HG02852 (cell line): ENCODE measurements around the gene CASZ1.

ENCODE experiments used
- ATAC-seq: cut with Tn5 transposase; IDR thresholded peaks from one replicate; pipeline ENCODE4 v1.9.1; 2021; ENCODE audit warnings: mild to moderate bottlenecking, moderate library complexity; ENCODE audit not compliant: unreplicated experiment

CASZ1 gene

DNA sequence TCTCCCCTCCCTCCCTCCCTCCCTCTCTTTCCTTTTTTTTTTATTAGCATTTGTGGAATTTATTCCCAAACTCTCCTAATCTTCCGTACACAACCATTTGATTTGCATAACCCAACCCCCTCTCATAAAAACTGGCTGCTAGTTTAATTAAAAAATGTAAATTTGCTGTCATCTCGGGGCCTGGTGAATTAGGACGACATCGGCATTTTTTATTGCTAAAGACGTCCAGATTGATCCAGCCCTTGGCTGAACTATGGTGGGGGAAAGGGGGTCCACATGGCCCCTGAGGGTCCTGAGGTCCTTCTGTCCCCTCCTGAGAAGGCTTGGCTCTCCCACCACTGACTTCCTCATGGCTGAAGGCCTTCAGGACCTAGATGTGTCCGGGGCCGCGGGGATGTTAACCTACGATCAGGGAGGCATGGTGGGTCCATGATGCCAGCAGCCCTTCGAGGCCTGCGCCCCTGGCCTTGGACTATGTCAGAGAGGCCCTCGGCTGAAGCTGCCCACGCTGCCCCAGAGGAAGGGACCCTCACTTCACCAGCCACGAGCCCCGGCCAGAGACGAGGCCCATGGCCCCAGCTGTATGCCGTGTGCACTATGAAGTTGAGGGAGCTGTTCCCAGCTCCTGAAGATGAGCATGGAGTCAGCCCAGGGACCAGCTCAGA lies 105.2 kb downstream of the CASZ1 start:
- ATAC-seq, result no peak

DNA sequence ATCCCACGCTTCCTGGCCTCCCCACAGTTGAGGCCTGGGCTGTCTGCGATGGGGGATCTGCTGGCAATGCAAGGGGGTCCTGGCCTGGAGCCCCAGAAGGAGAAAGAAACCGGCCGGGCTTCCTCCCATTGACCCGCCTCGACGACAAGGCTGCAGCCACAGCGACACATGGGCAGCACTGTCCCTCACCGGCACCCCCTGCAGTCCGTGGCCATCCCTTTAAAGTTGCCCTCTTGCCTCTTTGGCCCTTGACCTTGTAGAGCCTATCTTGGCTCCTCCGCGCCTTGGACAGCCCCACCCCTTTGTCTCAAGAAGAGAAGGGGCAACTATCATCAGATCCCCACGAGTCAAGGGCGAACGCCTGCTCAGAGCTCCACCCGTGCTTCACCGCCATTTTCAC lies 106.0 kb downstream of the CASZ1 start:
- ATAC-seq, result no peak

DNA sequence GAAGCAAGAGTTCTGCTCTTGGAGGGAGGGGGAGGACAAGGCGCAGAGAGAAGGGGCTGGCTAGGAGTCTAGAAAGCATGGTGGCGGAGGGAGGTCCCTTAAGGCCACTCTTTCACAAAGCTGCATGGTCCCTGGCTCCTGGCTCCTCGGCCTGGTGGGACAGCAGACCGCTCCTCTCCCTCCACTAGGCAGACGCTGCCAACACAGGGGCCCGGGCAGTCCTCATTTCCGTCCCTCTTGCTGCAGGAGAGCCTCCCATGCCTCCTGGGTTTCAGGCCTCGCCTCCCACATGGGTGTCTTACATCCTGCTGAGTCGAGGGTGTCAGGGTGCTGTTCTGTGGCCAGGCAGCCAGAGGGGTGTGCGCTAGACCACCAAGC lies 108.0 kb downstream of the CASZ1 start:
- ATAC-seq, result no peak

DNA sequence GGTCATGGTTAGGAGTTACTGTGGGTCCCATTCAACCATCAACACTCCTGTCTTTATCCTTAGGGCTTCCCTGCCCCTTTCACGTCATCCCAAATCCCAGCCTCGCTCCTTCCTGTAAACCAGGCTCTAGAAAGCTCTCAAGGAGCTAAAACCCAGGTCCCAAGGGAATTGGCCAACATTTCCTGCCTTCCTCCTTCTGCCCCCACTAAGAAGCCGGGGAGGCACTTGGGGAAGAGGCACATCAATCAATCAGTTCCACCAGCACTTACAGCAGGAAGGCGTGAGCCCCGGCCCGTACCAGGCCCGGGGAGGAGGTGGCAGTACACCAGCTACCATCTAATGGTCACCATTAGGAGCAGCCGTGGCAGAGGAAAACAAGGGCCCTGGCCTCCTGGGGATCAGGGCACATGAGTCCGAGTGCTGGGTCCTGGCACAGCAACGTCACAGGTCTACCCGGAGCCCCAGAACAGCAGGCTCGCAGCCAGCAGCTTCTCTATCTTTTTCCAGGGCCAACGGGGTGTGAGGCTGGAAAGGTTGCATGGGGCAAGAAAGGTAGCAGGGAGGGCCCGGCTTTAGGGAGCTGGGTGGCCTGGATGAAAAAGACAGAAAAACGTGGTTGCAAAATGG lies 108.6 kb downstream of the CASZ1 start:
- no peak for ATAC-seq

DNA sequence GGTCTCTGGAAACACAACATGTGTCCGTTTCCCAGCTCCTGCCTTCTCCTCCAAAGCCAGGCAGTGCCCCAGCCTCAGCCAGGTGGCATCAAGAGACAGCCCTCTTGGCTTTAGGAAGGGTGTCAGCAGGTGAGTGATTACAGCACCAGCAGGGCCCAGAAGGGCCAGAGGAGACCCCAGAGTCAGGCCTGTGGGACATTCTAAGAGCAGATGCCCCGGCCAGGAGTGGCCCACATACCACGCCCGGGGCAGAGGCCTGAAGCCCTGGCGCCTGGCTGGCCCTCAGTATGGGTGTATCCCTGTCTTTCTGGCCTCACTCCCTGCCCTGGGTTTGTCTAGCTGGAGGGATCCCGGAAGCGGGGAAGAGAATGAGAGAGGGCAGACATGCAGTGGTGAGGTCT lies 109.2 kb downstream of the CASZ1 start:
- ATAC-seq, result no peak

DNA sequence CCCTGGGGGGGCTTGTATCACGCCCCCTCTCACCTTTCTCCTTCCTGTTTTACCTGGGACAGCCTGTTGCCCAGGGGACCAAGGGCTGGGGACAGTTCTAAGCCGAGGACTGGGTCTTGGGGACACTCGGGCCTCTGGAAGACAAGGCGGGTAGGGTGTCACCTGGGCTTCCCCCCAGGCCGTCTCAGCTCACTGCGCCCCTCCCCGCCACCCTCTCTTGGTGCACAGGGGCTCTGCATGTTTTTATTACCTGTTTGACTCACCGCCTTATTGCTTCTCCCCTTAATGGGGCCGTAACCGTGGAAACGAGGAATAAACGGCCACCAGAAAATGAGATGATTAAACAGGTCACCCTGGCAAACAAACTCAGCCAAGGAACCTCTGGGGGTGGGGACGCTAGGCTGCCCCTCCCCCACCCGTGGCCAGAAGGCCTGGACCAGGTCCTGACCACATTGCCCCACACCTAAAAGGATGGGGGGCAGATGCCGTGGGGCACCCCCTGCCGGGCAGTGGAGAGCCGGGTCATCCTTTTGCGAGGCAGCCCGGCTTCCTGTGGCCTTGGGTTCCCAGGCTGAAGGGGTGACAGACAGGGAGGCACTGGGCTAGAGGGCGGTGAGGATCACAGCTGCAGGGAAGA lies 109.9 kb downstream of the CASZ1 start:
- no peak for ATAC-seq

- no peak for ATAC-seq
These were observed 110.5 kb downstream of the CASZ1 start for GRCh38 chr1:10685808-10686403.

DNA sequence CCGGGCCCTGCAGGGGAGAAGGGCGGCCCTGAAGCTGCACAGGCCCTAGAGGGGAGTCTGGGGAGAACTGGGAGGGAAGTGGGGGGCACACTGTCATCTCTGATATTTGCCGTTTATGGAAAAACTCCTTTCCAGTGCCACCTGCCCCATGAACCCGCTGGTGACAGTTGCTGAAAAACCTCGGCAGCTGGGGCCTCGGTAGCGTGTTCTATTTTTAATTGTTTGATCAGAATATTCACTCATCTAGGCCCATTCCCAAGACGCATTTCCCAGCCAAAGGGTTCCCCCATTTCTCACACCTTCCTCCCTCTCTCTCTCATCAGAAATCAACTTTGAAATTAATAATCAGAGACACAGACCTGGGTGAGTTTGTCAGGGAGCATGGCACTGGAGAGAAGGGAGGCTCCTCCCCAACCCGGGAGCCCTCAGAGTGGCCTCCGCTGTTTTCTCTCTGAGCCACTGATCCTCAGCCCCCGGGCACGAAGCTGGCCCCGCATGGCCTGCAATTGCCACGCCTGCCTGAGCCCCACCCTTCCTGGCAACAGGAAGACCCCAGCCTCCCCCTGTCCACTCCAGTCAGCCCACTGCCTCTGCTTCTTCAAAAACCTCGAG lies 111.1 kb downstream of the CASZ1 start:
- ATAC-seq, result no peak

DNA sequence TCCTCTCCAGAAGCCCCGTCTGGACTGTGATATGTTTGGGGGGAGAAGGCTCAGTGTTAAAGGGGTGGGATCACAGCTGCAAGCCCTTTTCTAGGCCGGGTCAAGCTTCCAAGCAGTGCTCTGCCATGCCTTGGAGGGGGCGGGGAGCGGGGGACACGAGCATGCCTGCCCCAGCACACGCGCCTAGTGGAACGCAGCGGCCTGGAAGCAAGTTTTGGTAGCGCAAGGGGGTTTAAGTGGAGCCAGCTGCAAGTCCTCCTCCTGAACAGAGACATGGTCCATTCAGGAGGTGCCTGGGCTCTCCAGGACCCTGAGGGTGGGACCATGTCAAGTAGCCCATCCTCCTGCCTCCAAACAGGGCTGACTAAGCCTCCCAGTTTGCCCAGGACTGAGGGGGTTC lies 112.2 kb downstream of the CASZ1 start:
- ATAC-seq, result no peak

GRCh38 chr1:10682449-10683309 lies 113.8 kb downstream of the CASZ1 start:
- ATAC-seq, result no peak

GRCh38 chr1:10682108-10682445 lies 114.4 kb downstream of the CASZ1 start:
- ATAC-seq, result no peak

DNA sequence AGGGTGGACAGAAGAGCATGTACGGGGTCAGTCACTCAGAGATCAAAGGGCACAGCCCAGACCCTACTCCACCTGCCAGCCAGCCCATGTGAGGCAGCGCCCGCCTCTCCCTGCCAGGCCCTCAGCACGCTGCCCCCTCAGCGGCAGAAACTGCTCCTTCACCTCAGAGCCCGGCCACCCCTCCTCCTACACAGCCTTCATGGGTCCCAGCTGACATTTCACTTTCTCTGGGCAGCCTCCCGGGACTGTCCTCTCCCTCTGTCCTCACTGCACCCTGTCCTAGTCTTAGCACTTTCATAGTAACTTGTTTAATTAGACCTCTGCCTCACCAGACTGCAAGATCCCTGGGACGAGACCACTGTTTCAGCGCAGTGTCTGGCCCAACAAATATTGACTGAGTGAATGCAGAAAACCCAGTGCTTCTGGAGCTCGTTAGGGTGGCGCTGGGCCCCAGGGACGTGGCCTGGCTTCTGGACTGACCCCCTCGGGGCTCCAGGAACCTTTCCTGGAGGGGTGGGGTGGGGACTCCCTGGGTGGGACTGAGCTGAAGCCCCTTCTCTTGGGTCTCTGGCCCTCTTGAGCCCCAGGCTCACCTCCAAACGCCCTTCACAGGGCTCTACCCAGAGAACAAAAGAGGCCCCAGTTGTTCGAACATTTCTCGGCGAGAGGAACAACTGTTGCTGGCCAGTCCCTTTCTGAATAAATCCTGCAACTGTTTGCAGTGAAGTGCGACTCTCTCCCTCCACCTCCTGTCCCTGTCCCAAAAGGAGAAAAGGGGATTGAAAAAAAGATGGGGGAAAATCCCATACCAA lies 114.9 kb downstream of the CASZ1 start:
- ATAC-seq, result no peak

DNA sequence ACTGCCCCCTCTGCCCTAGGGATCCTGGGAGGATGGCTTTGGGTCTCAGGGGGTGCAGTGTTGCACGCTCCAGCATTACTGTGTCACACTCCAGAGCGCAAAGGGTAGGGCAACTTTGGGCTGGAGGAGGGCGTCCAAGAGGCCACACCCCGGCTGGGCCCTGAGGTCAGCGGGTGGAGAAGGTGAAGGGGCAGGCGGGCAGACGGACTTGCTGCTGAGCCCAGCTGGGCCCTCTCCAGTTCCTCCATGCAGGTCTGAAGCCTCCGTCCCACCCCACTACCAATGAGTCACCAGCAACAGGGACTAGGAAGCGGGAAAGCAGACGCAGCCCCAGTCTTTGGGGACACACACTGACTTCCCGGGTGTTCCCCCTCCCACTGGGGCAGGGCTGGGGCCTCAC lies 116.0 kb downstream of the CASZ1 start:
- no peak for ATAC-seq

GRCh38 chr1:10679496-10680220 lies 116.8 kb downstream of the CASZ1 start:
- ATAC-seq, result no peak

DNA sequence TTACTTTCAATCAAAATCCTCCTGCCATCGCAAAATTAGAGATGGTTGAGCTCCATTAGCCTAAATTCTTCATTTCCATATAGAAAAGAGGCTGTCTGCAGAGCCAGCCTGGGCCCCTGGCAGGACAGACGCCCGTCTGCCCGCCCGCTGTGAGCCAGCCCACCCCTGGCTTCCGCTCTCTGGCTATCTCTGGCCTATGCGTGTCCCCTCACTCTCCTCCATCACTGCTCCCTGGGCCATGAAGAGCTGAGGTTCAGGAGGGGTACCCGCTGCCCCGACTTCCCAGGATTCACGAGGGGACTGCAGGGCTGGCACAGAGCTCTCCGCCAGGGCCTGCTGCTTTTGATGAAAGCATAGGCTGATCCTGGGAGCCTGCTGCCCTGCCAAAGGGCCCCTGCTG lies 117.6 kb downstream of the CASZ1 start:
- ATAC-seq, result no peak

- ATAC-seq, result no peak
These were observed 118.0 kb downstream of the CASZ1 start for GRCh38 chr1:10678402-10678801.

- no peak for ATAC-seq
These were observed 118.7 kb downstream of the CASZ1 start for GRCh38 chr1:10677491-10678391.

- no peak for ATAC-seq
These were observed 119.5 kb downstream of the CASZ1 start for GRCh38 chr1:10676963-10677362.
